ENCODE measurements around the gene PACS1. TPM values are rescaled to one million over a fixed set of nuclear protein-coding genes. Genes with fewer than 3 reads are reported as not detected.
"Not testable (repeated sequence)": the region's sequence is repeated elsewhere in the genome, so short reads cannot be mapped to it uniquely, and the experiment has no call there.

The PACS1 gene
- total RNA-seq, 1 donor from 2014 or later, result 22.6 TPM

- DNase-seq (ENCODE audit: low read depth in 2 of 2), result no peak
Observed at GRCh38 chr11:66272596-66272995, 202.5 kb downstream of the PACS1 start.

DNA sequence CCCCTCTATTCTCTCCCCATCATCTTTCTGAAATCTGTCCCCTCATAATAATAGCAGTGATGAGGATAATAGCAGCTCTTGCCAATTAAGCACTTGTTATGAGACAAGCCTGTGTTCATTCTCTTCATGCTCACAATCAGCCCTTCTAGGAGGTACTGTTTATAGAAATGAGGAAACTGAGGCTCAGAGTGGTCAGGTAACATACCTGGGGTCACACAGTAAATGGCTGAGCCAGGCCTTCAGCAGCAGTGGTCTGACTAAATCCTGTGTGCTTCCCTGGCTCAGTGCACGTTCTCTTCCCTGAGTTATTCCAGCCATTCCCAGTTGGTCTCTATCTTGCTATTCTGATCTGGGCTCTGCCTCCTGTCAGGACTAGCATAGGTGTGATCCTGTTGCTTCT, 204.1 kb downstream of the PACS1 start:
- DNase-seq (ENCODE audit: low read depth in 2 of 2), result no peak

DNA sequence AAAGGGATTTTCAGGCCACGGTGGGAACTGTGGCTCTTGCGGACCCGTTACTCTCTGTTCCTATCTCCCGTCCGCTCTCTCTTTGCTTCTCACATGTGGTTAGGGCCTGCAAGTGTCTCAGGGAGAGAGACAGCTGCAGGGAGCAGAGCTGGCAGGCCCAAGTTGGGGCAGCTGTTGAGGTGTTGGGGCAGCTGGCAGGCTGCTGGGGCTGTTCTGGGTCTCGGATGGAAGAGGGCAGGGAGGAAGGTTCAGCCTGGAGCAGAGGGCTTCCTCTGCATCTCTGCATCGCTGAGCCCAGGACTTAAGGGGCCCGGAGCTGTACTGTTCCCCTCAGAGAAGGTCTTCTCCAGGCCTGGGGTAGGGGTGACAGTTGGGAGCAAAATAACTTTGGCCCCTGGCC, 205.3 kb downstream of the PACS1 start:
- no peak for DNase-seq (ENCODE audit: low read depth in 2 of 2)

GRCh38 chr11:66275984-66276612, 206.0 kb downstream of the PACS1 start:
- no peak for DNase-seq (ENCODE audit: low read depth in 2 of 2)

DNA sequence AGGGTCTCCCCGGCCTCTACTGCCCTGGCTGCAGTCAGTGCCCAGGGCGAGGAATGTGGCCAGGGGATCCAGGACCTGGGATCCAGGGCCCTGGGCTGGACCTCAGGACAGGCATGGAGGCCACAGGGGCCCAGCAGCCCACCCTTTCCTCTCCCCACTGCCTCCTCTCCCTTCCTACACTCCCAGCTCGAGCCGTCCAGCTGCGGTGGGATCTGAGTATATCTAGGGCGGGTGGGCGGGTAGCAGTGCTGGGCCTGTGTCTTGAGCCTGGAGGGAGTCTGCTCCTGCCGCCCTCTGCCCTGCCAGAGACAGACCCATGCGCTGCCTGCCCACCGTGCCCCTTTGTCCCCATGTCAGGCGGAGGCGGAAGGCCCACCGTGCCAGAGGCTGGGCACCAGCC, 206.5 kb downstream of the PACS1 start:
- DNase-seq (ENCODE audit: low read depth in 2 of 2), result not testable (repeated sequence)

- not testable (repeated sequence) for DNase-seq (ENCODE audit: low read depth in 2 of 2)
Observed at GRCh38 chr11:66277064-66277463, 207.0 kb downstream of the PACS1 start.

DNA sequence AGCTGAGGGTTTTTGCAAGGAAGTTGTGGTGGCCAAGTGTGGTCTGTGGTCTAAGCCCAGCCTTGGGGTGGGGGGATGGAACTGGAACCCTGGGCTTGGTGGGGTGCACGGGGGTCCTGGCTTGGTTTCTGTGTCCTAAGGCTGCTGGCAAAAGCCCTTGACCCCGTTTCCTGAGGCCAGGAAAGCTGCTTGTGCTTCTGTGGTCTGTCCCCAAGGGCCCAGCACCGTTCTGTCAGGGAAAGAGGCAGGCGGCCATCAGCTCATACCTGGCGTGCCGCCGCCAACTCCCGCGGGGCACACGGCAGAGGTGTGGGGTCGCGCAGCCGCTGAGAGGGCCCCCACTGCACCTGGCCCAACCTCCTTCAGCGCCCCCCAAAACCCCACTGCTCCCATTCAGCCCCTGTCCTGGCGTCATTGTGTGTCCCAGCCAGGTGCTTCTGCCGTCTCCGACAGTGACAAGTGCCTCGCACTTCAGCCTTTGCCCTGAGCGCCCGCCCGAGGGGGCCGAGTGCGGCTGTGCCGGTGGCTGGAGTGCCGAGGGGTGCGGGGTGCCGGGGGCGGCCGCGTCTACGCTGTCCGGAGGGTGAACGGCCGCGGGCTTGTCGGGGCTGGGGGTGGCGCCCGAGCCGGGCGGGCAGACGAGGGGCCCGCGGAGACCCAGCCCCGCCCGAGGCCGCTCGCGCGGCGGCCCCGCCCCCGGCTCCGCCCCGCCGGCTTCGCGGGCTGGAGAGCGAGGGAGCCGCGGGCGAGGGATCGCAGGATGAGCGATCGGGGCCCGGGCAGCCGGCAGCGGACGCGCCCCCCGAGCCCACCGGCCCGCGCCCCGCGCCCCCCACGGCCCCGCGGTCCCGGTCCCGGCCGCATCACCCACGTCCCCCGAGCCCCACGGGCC, 207.6 kb downstream of the PACS1 start, which contains the start of gene CNIH2:
CNIH2 (plus strand) TSS at position 705 of the 892 bp plus-strand sequence. CDS start 282 bp downstream, outside the sequence.
- DNase-seq (ENCODE audit: low read depth in 2 of 2), result peak in 1 of 2 donors; percentile 21

- DNase-seq (ENCODE audit: low read depth in 2 of 2), result peak; percentile 16 to 25
Observed at GRCh38 chr11:66278363-66279091, 208.5 kb downstream of the PACS1 start.

- no peak for DNase-seq (ENCODE audit: low read depth in 2 of 2)
Observed at GRCh38 chr11:66279092-66279734, 209.1 kb downstream of the PACS1 start.

DNA sequence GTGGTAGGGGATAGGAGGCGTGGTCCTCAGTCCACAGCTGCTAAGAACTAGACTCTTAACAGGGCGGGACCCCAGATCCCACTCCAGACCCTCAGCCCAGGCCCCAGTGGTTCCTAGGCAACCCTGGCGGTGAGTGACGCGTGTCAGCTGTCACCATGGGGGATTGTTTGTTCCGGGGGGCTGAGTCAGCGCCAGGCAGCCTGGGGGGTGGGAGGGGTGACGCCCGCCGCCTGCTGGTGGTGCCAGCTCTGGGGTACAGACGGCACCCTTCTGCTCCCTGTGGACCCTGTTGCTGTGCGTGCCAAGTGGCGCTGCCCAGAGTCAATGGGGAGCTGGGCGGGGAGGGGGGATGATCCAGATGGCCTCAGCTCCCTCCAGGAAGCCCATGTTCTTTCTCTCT, 210.4 kb downstream of the PACS1 start:
- no peak for DNase-seq (ENCODE audit: low read depth in 2 of 2)

- no peak for DNase-seq (ENCODE audit: low read depth in 2 of 2)
Observed at GRCh38 chr11:66281001-66281400, 210.9 kb downstream of the PACS1 start.

- DNase-seq (ENCODE audit: low read depth in 2 of 2), result no peak
Observed at GRCh38 chr11:66281776-66282467, 211.8 kb downstream of the PACS1 start.

GRCh38 chr11:66282468-66283455, 212.7 kb downstream of the PACS1 start:
- peak; percentile 97 to 99 for DNase-seq (ENCODE audit: low read depth in 2 of 2)

GRCh38 chr11:66283461-66284105, 213.5 kb downstream of the PACS1 start:
- DNase-seq (ENCODE audit: low read depth in 2 of 2), result no peak

- DNase-seq (ENCODE audit: low read depth in 2 of 2), result no peak
Observed at GRCh38 chr11:66284526-66285078, 214.5 kb downstream of the PACS1 start.

- DNase-seq (ENCODE audit: low read depth in 2 of 2), result no peak
Observed at GRCh38 chr11:66285250-66285947, 215.3 kb downstream of the PACS1 start.

- DNase-seq (ENCODE audit: low read depth in 2 of 2), result no peak
Observed at GRCh38 chr11:66286699-66287098, 216.6 kb downstream of the PACS1 start.

GRCh38 chr11:66287211-66287888, 217.3 kb downstream of the PACS1 start:
- no peak for DNase-seq (ENCODE audit: low read depth in 2 of 2)
